Activated T-helper 9 cell treated with anti-CD3 and anti-CD28 coated beads, Interleukin-2, amount 50 U/mL, for 16 hours (primary cell): ENCODE measurements around the gene TAP1.
"Not testable (repeated sequence)": the region's sequence is repeated elsewhere in the genome, so short reads cannot be mapped to it uniquely, and the experiment has no call there.

Experiments
- DNase-seq: peaks from one replicate; pipeline ENCODE4 v3.0.0-alpha.2; 2020; ENCODE audit warnings: low read depth

TAP1 gene

DNA sequence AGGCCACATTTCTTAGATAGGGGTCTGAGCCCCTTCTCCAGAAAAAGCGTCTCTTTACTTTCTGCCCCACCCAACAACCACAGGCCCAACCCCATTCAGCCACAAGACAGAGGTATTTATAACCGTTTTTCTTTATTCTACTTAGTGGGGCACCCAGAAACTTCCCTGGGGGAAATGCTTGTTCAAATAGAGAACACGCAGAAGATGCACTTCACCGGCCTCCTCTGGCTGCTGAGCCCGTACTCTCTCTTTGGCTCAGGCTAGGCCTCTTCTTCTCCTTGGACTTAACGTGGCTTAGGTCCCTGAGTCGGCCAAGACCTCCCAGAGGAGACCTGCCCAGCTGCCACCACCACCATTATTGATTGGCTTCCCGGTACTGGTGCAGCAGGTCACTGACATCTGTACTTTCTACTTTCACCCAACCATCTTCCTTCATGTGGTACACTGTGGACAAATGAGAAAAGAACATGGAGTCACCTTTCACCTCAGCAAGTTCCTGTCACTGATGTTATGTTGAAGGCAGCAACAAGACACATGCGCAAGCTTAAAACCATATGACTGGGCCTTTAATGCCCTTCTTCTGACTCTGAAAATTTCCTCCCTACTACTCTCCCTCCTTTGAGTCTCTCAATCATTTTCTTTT lies 12.8 kb downstream of the TAP1 start:
- DNase-seq, result no peak

GRCh38 chr6:32839356-32839755 lies 14.1 kb downstream of the TAP1 start:
- no peak for DNase-seq

DNA sequence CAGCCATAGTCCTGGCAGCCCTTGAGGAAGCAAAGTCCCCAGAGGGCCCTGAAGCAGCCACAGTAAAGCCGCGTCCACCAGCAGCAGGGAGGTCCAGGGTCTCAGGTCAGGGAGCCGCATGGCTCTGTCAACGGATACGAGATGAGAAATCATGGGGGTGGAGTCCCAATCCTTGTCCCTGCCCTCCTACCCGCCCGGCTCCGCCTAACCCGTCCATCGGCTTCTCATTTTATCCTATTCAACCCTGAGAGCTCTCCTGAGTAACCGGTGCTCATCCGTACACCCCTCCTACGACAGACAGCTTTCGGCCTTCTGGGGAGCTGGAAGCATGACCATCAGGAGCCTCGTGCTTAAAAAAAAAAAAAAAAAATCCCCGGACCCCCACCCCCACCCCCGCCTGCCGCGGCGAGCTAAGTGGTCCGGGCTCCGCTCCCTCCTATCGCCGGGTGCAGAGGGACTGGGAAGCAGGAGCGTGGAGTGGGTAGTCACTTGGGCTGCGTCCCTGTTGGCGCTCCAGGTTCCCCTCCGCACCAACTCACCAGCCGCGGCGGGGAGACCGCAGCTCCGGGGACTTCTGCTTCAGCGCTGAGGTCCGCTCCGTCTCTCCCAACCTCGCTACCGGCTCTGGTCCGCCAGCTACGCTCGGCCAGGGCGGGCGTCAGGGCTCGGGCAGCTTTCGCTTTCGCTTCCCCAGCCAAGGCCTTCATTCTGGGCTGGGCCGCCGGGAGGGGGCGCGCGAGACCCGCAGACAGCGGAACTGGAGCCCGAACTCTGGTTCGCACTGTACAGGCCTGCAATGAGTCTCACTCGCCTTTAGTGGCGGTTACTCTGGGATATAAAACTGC lies 15.2 kb downstream of the TAP1 start, which contains the start of gene TAP2:
Gene TAP2, minus strand, starts transcription at position 626 of the 845 bp plus-strand sequence. Its CDS starts 506 bp downstream, at position 120.
- peak; percentile 97 for DNase-seq

- no peak for DNase-seq
These were observed 15.8 kb downstream of the TAP1 start for GRCh38 chr6:32837651-32838113.

DNA sequence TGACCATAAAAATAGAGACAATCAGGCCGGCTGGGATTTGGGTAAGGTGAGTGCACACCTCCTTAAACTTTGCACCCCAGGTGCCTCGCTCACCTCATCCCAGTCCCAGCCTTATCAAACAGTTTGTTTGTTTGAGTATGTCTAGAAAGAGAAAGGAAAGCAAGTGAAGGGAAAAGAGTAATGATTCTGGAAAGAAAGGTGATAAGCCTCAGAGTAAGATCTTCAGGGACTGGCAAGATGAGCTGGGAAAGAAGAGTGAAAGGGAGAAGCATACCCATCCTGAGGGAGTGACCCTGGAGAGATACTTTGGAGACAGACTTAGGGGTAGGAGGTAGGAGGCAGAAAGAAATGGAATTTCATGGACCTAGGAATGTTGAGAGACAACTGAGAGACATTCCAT lies 16.6 kb downstream of the TAP1 start:
- DNase-seq, result no peak

DNA sequence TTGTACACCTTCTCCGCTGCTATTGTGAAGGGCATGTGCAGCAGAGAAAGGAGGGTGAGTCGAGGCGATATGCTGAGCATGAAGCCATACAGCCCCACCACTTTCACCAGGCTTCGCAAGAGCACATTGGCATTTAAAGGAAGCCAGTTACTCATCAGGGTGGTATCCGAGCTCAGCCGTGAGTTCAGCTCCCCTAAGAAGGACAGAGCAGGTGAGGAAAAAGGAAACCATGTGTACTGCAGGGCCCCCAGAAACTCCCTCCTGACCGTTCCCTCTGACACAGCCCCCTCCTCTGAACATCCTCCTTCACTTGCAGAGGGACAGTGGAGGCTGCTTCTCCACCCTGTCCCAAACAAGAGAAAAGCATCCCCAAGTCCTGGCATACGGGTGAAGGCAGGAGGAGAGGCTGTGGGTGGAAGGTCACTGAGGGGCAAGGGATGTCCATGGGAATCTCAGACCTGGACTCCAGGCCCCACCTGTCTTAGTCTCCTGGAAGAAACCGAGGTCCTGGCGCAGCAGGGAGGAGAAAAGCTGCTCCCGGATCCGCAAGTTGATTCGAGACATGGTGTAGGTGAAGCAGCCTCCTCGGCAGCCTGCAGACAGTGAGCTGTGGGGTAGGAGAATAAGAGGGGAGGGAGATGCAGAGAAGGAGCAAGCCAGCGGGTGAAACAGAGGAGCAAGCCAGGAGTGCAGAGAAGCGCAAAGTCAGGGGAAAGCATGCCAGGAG lies 18.2 kb downstream of the TAP1 start:
- DNase-seq, result no peak

- DNase-seq, result no peak
These were observed 19.8 kb downstream of the TAP1 start for GRCh38 chr6:32833664-32834063.

- no peak for DNase-seq
These were observed 21.0 kb downstream of the TAP1 start for GRCh38 chr6:32832535-32832934.

DNA sequence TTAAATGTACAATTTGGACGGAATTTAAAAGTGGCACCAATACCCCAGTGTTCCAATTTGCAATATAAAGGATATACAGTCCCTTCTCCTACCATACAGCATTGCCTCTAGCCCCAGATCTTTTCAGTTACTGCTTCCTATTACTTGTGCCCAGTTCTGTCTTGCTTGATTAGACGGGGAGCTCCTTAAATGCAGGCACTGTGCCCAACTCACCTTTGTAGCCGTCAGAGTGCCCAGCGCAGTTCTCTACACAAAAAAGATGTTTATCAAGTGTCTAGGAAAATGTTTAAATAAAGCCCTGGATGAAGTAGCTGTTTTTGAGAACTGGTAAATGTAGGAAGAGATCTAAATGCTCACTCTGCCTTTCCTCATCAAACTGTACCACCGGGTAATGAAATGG lies 22.6 kb downstream of the TAP1 start:
- no peak for DNase-seq

DNA sequence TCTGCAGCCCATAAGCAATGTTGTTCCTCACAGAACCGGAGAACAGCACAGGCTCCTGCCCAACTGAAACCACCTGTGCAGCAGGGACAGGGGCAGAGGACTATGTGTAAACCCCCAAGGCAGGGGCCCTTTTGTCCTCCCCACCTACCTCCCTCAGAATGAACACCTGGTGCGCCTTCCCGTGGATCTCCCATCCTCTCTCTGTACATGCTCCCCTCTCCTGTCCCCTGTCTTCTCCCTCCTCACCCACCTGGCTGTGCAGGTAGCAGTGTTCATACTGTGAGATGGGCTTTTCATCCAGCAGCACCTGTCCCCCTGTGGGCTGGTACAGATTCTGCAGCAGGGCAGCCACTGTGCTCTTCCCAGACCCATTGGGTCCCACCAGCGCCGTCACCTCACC lies 23.5 kb downstream of the TAP1 start:
- DNase-seq, result no peak

GRCh38 chr6:32829495-32829894 lies 24.0 kb downstream of the TAP1 start:
- DNase-seq, result no peak

- DNase-seq, result no peak
These were observed 26.5 kb downstream of the TAP1 start for GRCh38 chr6:32827025-32827424.

DNA sequence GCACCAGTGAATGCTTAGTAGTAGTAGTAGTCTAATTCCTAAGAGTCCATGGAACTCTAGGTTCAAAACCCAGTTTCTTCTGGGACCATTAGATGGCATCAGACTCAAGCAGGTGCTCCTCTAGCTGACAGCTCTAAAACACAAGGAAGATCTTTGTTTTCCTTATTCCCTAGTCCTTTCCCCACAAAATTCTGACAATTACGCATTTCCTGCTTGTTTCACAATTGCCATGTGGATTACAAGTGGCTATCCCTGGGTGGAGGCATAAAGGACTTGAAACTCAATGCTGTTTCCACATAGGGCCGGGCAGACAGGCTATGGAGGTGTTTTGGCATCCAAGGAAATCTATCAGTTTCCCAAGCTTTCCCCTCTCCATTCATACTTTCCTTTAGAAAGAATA lies 27.5 kb downstream of the TAP1 start:
- no peak for DNase-seq

- DNase-seq, result no peak
These were observed 33.8 kb downstream of the TAP1 start for GRCh38 chr6:32819729-32820128.

DNA sequence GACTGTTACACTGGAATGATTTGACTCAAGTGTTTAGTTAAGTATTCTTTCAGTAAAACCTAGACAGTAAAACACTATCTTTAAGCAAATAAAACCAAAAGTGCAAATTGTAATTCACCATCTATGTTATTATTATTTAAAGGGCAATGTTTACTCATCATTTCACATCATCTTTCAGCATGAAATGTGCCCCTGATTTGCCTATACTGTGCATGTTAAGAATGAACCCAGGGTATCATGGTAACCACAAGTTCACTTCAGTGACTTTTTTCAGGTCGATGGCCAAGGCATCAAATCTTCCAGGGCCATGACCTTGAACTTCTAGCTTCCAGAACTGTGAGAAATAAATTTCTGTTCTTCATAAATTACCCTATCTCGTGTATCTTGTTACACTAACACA lies 34.6 kb downstream of the TAP1 start:
- no peak for DNase-seq

DNA sequence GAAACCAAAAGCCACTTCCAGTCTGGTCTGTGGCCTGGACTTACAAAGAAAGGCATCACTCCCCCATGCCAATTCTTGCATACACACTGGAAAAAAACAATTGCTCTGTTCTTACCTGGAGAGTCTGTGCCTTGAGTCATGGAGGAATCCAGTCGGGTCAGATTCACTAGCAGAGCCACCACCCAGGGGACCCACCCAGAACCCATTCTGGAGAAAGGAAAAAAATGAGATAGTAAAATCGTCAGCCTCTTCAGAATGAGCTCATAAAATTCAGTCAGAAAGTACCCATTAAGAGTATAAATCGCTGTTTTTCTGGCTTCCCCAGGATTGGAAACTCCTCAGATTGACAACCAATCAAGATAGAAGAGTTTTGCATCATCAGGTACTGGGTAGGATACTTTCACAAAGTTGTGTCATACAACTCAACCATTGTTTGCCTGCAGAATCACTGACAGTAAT lies 36.7 kb downstream of the TAP1 start, which contains the start of gene HLA-DOB:
Gene HLA-DOB, minus strand, starts transcription at position 257 of the 459 bp plus-strand sequence. Its CDS starts 51 bp downstream, at position 206.
- DNase-seq, result no peak

GRCh38 chr6:32815996-32816395 lies 37.5 kb downstream of the TAP1 start:
- no peak for DNase-seq

GRCh38 chr6:32815115-32815514 lies 38.4 kb downstream of the TAP1 start:
- DNase-seq, result no peak

DNA sequence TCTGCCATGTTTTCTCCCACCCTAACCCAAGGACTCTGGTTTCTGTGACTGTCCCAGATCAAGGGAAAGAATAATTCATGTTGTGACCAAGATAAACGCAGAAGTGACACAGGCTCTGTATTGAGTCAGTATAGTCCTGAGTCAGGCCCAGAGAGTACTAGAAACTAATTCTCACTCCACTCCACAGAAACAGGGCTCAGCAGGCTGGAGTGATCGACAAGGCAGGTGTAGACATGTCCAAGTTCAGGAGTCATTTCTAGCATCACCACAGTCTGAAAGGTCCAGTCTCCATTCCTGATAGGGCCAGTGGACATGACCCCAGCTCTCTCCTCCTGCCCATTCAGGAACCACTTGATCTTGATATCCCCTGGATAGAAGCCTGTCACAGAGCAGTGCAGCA lies 39.4 kb downstream of the TAP1 start:
- no peak for DNase-seq

DNA sequence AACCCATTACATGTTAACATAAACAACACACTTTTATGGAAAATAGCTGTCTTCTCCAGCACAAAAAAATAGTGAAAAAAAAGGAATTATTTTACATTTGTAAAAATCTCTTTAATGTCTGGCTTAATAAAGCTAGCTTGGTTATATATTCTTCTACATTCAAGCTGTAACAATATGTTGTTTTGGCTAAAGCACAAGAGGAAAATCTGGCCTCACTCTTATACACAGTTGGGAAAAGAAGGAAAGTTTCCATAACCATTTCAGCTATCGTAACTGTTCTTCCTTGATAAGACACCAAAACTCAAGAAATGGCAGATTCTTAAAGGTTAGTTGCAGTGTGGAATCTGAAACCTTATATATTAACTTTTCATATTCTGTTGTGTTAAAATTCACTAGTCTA lies 44.3 kb downstream of the TAP1 start:
- DNase-seq, result no peak

DNA sequence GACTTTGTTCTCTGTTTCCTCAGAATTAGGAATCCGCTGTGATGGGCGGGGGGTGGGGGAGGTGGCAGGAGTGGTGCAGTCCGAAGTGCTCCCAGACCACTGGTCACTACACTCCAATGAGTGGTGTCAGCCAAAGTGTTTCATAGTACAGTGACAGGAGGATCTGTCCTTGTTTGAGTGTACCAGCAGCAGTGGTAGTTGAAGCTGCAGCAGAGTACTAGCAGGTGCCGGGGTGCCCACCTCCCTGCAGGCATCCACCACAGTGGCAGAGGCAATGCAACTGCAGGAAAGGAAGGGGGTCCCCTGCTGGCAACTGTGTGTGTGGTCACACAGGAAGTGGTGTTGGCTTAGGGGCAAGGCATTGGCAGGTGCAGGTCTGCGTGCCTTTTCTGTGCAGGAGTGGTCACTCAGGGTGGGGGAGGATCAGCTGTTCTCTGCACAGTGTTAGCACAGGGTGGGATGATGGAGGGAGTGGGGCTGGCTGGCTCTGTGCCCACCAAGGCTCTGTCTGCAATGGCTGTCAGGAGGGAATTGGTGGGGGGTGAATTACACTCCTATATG lies 46.4 kb downstream of the TAP1 start:
- DNase-seq, result no peak

- DNase-seq, result not testable (repeated sequence)
These were observed 48.1 kb downstream of the TAP1 start for GRCh38 chr6:32805404-32805803.
